Measurements from ENCODE around the gene CD40. TPM values are rescaled to one million over a fixed set of nuclear protein-coding genes. Genes with fewer than 3 reads are reported as not detected.
"Not testable (repeated sequence)": the region's sequence is repeated elsewhere in the genome, so short reads cannot be mapped to it uniquely, and the experiment has no call there.

Gene CD40
- total and polyA plus RNA-seq, 4 donors = 20.4 to 55.0 (median 28.4) TPM

GRCh38 chr20:46093531-46093930 lies 24.6 kb upstream of the CD40 start:
- H3K9ac ChIP-seq (ENCODE audit: insufficient read depth in 1 of 2, low read length in 2 of 2) = no peak overlapping the region
- H3K27me3 ChIP-seq (ENCODE audit: control insufficient read depth in 3 of 3, insufficient read depth in 3 of 3, low read length in 2 of 3) = peaks cover 0 to 11% (median 5%) of the 10 kb centered on the region in 3 donors
- no peaks in the 10 kb centered on the region for H3K36me3 ChIP-seq (ENCODE audit: control insufficient read depth in 4 of 4, insufficient read depth in 4 of 4, low read length in 4 of 4)
- DNase-seq = no peak
- TF ChIP-seq CTCF (IDR thresholded peaks at IDR 0.05; ENCODE audit: control extremely low read depth, extremely low read depth) = no peak
- no peak overlapping the region for H3K4me3 ChIP-seq
- no peak overlapping the region for H3K27ac ChIP-seq (ENCODE audit: low read depth in 1 of 2, low read length in 1 of 2)
- H3K4me1 ChIP-seq (ENCODE audit: control insufficient read depth in 5 of 5, insufficient read depth in 5 of 5, low read length in 5 of 5) = peaks cover 0 to 10% (median 0%) of the 10 kb centered on the region in 5 donors
- no peaks in the 10 kb centered on the region for H3K9me3 ChIP-seq (ENCODE audit: control insufficient read depth in 4 of 4, insufficient read depth in 3 of 4, low read length in 3 of 4)
- no peak for ATAC-seq (ENCODE audit: insufficient read depth, low FRiP score)
- 75 to 81% methylated on average over 2 of the region's 2 CpGs for WGBS, 2 donors

DNA sequence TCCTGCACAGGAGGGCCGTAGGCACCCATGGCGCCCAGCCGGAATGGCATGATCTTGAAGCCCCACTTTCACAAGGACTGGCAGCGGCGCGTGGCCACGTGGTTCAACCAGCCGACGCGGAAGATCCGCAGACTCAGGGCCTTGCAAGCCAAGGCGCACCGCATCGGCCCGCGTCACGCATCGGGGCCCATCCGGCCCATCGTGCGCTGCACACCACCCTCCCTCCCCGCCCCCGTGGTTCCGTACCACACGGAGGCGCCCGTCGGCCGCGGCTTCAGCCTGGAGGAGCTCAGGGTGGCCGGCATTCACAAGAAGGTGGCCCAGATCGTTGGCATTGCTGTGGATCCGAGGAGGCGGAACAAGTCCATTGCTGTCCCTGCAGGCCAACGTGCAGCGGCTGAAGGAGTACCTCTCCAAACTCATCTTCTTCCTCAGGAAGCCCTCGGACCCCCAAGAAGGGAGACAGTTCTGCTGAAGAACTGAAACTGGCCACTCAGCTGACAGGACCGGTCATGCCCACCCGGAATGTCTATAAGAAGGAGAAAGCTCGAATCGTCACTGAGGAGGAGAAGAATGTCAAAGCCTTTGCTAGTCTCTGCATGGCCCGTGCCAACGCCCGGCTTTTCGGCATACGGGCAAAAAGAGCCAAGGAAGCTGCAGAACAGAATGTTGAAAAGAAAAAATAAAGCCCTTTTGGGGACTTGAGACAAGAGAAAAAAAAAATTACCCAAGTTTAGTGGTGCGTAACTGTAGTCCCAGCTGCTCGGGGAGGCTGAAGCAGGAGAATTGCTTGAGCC lies 18.4 kb upstream of the CD40 start:
- WGBS, 2 donors = 30 to 34% methylated on average over 40 to 48 of the region's 48 CpGs
- no peaks in the 10 kb centered on the region for H3K4me1 ChIP-seq (ENCODE audit: control insufficient read depth in 5 of 5, insufficient read depth in 5 of 5, low read length in 5 of 5)
- peaks cover 0 to 46% (median 22%) of the 10 kb centered on the region in 3 donors for H3K27me3 ChIP-seq (ENCODE audit: control insufficient read depth in 3 of 3, insufficient read depth in 3 of 3, low read length in 2 of 3)
- no peak for TF ChIP-seq CTCF (IDR thresholded peaks at IDR 0.05; ENCODE audit: control extremely low read depth, extremely low read depth)
- H3K27ac ChIP-seq (ENCODE audit: low read depth in 1 of 2, low read length in 1 of 2) = no peak overlapping the region
- no peaks in the 10 kb centered on the region for H3K36me3 ChIP-seq (ENCODE audit: control insufficient read depth in 4 of 4, insufficient read depth in 4 of 4, low read length in 4 of 4)
- DNase-seq (no peak), ATAC-seq (ENCODE audit: insufficient read depth, low FRiP score) (peak; percentile 34)
- no peak overlapping the region for H3K9ac ChIP-seq (ENCODE audit: insufficient read depth in 1 of 2, low read length in 2 of 2)
- peaks cover 0 to 5% (median 0%) of the 10 kb centered on the region in 4 donors for H3K9me3 ChIP-seq (ENCODE audit: control insufficient read depth in 4 of 4, insufficient read depth in 3 of 4, low read length in 3 of 4)
- H3K4me3 ChIP-seq = no peak overlapping the region

GRCh38 chr20:46100444-46100843 lies 17.7 kb upstream of the CD40 start:
- WGBS, 2 donors = 89 to 91% methylated on average over 7 of the region's 7 CpGs
- ATAC-seq (ENCODE audit: insufficient read depth, low FRiP score); H3K9me3 ChIP-seq (ENCODE audit: control insufficient read depth in 4 of 4, insufficient read depth in 3 of 4, low read length in 3 of 4); H3K4me1 ChIP-seq (ENCODE audit: control insufficient read depth in 5 of 5, insufficient read depth in 5 of 5, low read length in 5 of 5); H3K9ac ChIP-seq (ENCODE audit: insufficient read depth in 1 of 2, low read length in 2 of 2); H3K4me3 ChIP-seq; H3K36me3 ChIP-seq (ENCODE audit: control insufficient read depth in 4 of 4, insufficient read depth in 4 of 4, low read length in 4 of 4); H3K27ac ChIP-seq (ENCODE audit: low read depth in 1 of 2, low read length in 1 of 2); DNase-seq: not testable (repeated sequence)
- H3K27me3 ChIP-seq (ENCODE audit: control insufficient read depth in 3 of 3, insufficient read depth in 3 of 3, low read length in 2 of 3) = peaks cover 0 to 46% (median 24%) of the 10 kb centered on the region in 3 donors

GRCh38 chr20:46100988-46101387 lies 17.1 kb upstream of the CD40 start:
- no peak for TF ChIP-seq CTCF (IDR thresholded peaks at IDR 0.05; ENCODE audit: control extremely low read depth, extremely low read depth)

More at GRCh38 chr20:46100988-46101387, 17.1 kb upstream of the CD40 start:
- Histone ChIP-seq H3K4me3 (no peak overlapping the region), H3K9ac (ENCODE audit: insufficient read depth in 1 of 2, low read length in 2 of 2) (no peak overlapping the region), H3K9me3 (ENCODE audit: control insufficient read depth in 4 of 4, insufficient read depth in 3 of 4, low read length in 3 of 4) (peaks cover 0 to 5% (median 0%) of the 10 kb centered on the region in 4 donors), H3K27ac (ENCODE audit: low read depth in 1 of 2, low read length in 1 of 2) (no peak overlapping the region), H3K4me1 (ENCODE audit: control insufficient read depth in 5 of 5, insufficient read depth in 5 of 5, low read length in 5 of 5) (no peaks in the 10 kb centered on the region), H3K27me3 (ENCODE audit: control insufficient read depth in 3 of 3, insufficient read depth in 3 of 3, low read length in 2 of 3) (peaks cover 0 to 46% (median 25%) of the 10 kb centered on the region in 3 donors), H3K36me3 (ENCODE audit: control insufficient read depth in 4 of 4, insufficient read depth in 4 of 4, low read length in 4 of 4) (no peaks in the 10 kb centered on the region)
- no peak for DNase-seq
- no peak for ATAC-seq (ENCODE audit: insufficient read depth, low FRiP score)
- WGBS, 2 donors = 82 to 87% methylated on average over 5 of the region's 5 CpGs

Measured in lung (tissue), 12 donors.